ENCODE data around the gene MMD. TPM values are rescaled to one million over a fixed set of nuclear protein-coding genes. Genes with fewer than 3 reads are reported as not detected.

Gene MMD
- total and polyA plus RNA-seq, 2 of the 13 experiments (the other 11 are each of a cell fraction or from before 2014, with no cell fraction given): 121 to 225 TPM

- TF ChIP-seq ZNF142 (CRISPR knock-in tag; IDR thresholded peaks at IDR 0.05): peak; percentile 54; the same call in 1 of the 2 replicates
- TF ChIP-seq MYC (CRISPR knock-in tag; IDR thresholded peaks at IDR 0.05; ENCODE audit: borderline replicate concordance): no peak
- TF ChIP-seq EP300 (IDR thresholded peaks at IDR 0.05; ENCODE audit: low read depth in 2 of 2, low read length in 2 of 2): peak in 1 of 2 experiments; percentile 99; a peak in 2 of 4 replicates
- TF ChIP-seq EP300 (CRISPR knock-in tag; IDR thresholded peaks at IDR 0.05; ENCODE audit: borderline replicate concordance): peak; percentile 86; the same call in 1 of the 2 replicates
- TF ChIP-seq MBNL3 (CRISPR knock-in tag; conservative IDR thresholded peaks at IDR 0.05): no peak
- no peak for TF ChIP-seq ZBTB49 (CRISPR knock-in tag; IDR thresholded peaks at IDR 0.05; ENCODE audit: borderline replicate concordance)
- no peak for TF ChIP-seq THAP9 (CRISPR knock-in tag; IDR thresholded peaks at IDR 0.05; ENCODE audit: borderline replicate concordance)
- TF ChIP-seq JUND (CRISPR knock-in tag; IDR thresholded peaks at IDR 0.05): peak; percentile 35
- peak; percentile 84; the same call in 1 of the 2 replicates for TF ChIP-seq RERE (CRISPR knock-in tag; IDR thresholded peaks at IDR 0.05; ENCODE audit: low read depth)
- TF ChIP-seq SAFB2 (CRISPR knock-in tag; IDR thresholded peaks at IDR 0.05; ENCODE audit: borderline replicate concordance, low read depth): no peak
Observed at GRCh38 chr17:55446581-55447205, 25.1 kb upstream of the MMD start (continued).
